ENCODE measurements around the gene WDPCP. TPM values are rescaled to one million over a fixed set of nuclear protein-coding genes. Genes with fewer than 3 reads are reported as not detected.

WDPCP gene
- total RNA-seq, 2 experiments from 2014 or later, result 14.8 to 29.3 TPM

DNA sequence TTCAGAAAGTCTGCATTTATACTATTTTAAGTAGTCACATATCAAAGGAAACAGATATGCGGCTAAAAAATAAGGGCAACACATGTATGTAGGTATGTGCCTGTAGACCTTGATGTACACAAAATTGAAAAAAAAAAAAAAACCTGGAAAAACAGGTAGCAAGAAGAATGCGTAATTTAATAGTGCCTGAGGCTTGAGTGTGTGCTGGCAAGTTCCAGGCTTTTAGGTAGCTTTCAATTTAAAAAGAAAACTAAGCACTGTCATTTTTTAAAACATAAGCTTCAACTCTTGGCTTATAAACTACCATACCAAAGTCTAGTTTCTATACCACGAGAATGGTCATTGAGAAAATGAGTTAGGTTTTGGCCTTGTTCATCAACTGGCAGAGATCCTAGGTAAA, 465.4 kb downstream of the WDPCP start:
- no peak overlapping the region for H3K4me2 ChIP-seq (ENCODE audit: low read length)
- no peaks in the 10 kb centered on the region for H3K9me3 ChIP-seq (ENCODE audit: low read length)
- CTCF ChIA-PET (ENCODE audit: unreplicated experiment), result no interaction called here
- H3K27ac ChIP-seq (ENCODE audit: low read depth, low read length, poor library complexity, severe bottlenecking), result no peak overlapping the region
- no peaks in the 10 kb centered on the region for H3K79me2 ChIP-seq (ENCODE audit: insufficient read depth, low read depth, low read length)
- H3K4me3 ChIP-seq (ENCODE audit: low read depth, low read length, poor library complexity, severe bottlenecking), result no peak overlapping the region
- H3K4me1 ChIP-seq (ENCODE audit: insufficient read depth, low read length, poor library complexity, severe bottlenecking), result no peaks in the 10 kb centered on the region
- no peaks in the 10 kb centered on the region for H4K20me1 ChIP-seq (ENCODE audit: insufficient read depth, low read length)
- H3K36me3 ChIP-seq (ENCODE audit: insufficient read depth, low read length), result no peaks in the 10 kb centered on the region
- H2AFZ ChIP-seq (ENCODE audit: low read length), result no peak overlapping the region
- TF ChIP-seq EZH2phosphoT487 (IDR thresholded peaks at IDR 0.05; ENCODE audit: borderline replicate concordance, low read depth, low read length), result no peak
- TF ChIP-seq, protein P1, sequence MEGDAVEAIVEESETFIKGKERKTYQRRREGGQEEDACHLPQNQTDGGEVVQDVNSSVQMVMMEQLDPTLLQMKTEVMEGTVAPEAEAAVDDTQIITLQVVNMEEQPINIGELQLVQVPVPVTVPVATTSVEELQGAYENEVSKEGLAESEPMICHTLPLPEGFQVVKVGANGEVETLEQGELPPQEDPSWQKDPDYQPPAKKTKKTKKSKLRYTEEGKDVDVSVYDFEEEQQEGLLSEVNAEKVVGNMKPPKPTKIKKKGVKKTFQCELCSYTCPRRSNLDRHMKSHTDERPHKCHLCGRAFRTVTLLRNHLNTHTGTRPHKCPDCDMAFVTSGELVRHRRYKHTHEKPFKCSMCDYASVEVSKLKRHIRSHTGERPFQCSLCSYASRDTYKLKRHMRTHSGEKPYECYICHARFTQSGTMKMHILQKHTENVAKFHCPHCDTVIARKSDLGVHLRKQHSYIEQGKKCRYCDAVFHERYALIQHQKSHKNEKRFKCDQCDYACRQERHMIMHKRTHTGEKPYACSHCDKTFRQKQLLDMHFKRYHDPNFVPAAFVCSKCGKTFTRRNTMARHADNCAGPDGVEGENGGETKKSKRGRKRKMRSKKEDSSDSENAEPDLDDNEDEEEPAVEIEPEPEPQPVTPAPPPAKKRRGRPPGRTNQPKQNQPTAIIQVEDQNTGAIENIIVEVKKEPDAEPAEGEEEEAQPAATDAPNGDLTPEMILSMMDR (conservative IDR thresholded peaks at IDR 0.05; ENCODE audit: low read length), result no peak
- DNase-seq (ENCODE audit: low spot score), result no peak
- H3K9me2 ChIP-seq (ENCODE audit: insufficient read depth, low read length), result no peaks in the 10 kb centered on the region
- POLR2A ChIA-PET, result no interaction called here
- no TSS peak for BruUV-seq (replicated peaks)
- intact Hi-C loops (cut with micrococcal nuclease; ENCODE audit: unreplicated experiment), result no loop called here

DNA sequence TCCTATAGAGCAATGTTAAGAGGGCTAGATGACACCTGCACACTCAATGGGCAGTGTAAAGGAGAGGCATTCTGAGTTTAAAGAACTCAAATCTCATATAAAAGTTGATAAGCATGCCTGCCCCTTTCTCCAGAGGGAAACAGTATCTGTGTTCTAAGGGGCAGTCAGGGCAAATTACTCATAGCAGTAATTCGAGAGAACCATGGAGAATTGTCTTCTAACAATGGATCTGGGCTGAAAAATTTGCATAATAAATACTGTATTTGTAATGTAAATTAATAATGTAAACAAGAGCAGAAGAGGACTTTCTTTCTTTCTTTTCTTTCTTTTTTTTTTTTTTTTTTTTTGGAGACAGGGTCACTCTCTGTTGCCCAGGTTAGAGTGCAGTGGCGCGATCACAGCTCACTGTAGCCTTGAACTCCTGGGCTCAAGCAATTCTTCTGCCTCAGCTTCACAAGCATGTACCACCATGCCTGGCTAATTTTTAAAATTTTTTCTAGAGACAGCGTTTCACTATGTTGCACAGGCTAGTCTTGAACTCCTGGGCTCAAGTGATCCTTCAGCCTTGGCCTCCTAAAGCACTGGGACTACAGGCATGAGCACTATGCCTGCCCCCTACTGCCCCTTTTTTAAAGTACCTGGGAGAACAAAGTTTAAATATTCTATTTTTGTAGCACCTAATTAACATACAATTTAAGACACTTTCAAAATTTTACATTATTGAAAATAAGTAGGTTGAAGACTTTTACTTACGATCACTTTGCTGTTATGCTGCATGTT, 467.0 kb downstream of the WDPCP start:
- POLR2A ChIA-PET, result no interaction called here
- no peak overlapping the region for H3K4me3 ChIP-seq (ENCODE audit: low read depth, low read length, poor library complexity, severe bottlenecking)
- H3K4me2 ChIP-seq (ENCODE audit: low read length), result no peak overlapping the region
- CTCF ChIA-PET (ENCODE audit: unreplicated experiment), result no interaction called here
- no peak for DNase-seq (ENCODE audit: low spot score)
- H4K20me1 ChIP-seq (ENCODE audit: insufficient read depth, low read length), result no peaks in the 10 kb centered on the region
- TF ChIP-seq, protein P1 (conservative IDR thresholded peaks at IDR 0.05; ENCODE audit: low read length), result 0 out of 2 replicates have a peak, but pooled peaks have one; percentile 22
- TF ChIP-seq EZH2phosphoT487 (IDR thresholded peaks at IDR 0.05; ENCODE audit: borderline replicate concordance, low read depth, low read length), result no peak
- H3K9me2 ChIP-seq (ENCODE audit: insufficient read depth, low read length), result no peaks in the 10 kb centered on the region
- no peaks in the 10 kb centered on the region for H3K79me2 ChIP-seq (ENCODE audit: insufficient read depth, low read depth, low read length)
- H3K9me3 ChIP-seq (ENCODE audit: low read length), result no peaks in the 10 kb centered on the region
- no peaks in the 10 kb centered on the region for H3K36me3 ChIP-seq (ENCODE audit: insufficient read depth, low read length)
- no peak overlapping the region for H3K27ac ChIP-seq (ENCODE audit: low read depth, low read length, poor library complexity, severe bottlenecking)
- H2AFZ ChIP-seq (ENCODE audit: low read length), result no peak overlapping the region
- H3K4me1 ChIP-seq (ENCODE audit: insufficient read depth, low read length, poor library complexity, severe bottlenecking), result no peaks in the 10 kb centered on the region
- intact Hi-C loops (cut with micrococcal nuclease; ENCODE audit: unreplicated experiment), result no loop called here
- BruUV-seq (replicated peaks), result no TSS peak

DNA sequence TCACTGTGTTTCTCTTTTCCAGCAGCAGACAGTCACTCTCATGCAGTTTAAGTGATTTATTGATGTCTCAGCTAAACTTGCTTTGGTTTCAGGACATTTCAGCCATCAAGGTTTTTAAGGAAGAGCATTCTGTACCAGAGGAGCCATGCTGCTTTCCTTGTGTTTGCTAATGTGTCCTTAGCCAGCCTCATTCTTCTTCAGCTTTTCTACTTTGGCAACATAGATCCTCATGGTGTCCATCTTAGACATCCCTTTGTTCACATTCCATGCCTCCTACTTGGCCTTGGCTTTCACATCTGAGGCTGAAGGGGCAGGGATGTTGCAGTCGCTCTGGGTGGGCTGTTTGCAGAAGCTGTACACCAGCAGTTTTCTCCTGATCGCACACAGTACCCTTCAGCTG, 469.5 kb downstream of the WDPCP start:
- Histone ChIP-seq H3K4me1 (ENCODE audit: insufficient read depth, low read length, poor library complexity, severe bottlenecking) (no peaks in the 10 kb centered on the region), H2AFZ (ENCODE audit: low read length) (no peak overlapping the region), H3K4me3 (ENCODE audit: low read depth, low read length, poor library complexity, severe bottlenecking) (no peak overlapping the region), H3K36me3 (ENCODE audit: insufficient read depth, low read length) (no peaks in the 10 kb centered on the region), H3K9me3 (ENCODE audit: low read length) (no peaks in the 10 kb centered on the region), H3K79me2 (ENCODE audit: insufficient read depth, low read depth, low read length) (no peaks in the 10 kb centered on the region), H3K9me2 (ENCODE audit: insufficient read depth, low read length) (no peaks in the 10 kb centered on the region), H3K4me2 (ENCODE audit: low read length) (no peak overlapping the region), H4K20me1 (ENCODE audit: insufficient read depth, low read length) (no peaks in the 10 kb centered on the region), H3K27ac (ENCODE audit: low read depth, low read length, poor library complexity, severe bottlenecking) (no peak overlapping the region)
- ChIA-PET CTCF (ENCODE audit: unreplicated experiment) (no interaction called here), POLR2A (no interaction called here)
- no peak for DNase-seq (ENCODE audit: low spot score)
- intact Hi-C loops (cut with micrococcal nuclease; ENCODE audit: unreplicated experiment), result no loop called here
- TF ChIP-seq, protein P1 (conservative IDR thresholded peaks at IDR 0.05; ENCODE audit: low read length), result no peak
- TF ChIP-seq EZH2phosphoT487 (IDR thresholded peaks at IDR 0.05; ENCODE audit: borderline replicate concordance, low read depth, low read length), result no peak
- BruUV-seq (replicated peaks), result no TSS peak

Data from OCI-LY7 (cell line).